ENCODE measurements around the gene SLC6A16.
"Not testable (repeated sequence)": the region's sequence is repeated elsewhere in the genome, so short reads cannot be mapped to it uniquely, and the experiment has no call there.

Gene SLC6A16

DNA sequence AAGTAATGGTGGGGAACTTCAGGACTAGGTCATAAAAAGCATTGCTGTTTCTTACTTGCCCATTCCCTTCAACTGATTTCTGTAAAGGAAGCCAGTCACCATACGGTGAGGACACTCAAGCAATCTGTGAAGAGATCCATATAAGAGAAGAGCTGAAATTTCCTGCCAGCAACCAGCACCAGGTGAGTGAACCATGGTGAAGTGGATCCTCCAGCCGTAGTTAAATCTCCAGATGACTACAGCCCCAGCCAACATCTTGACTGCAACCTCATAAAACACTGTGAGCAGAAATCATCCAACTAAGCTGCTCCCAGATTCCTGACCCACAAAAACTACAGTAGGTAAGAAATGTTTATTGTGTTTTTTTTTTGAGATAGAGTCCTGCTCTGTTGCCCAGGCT is 3.8 kb upstream of the SLC6A16 start:
- FAIRE-seq = no peak

DNA sequence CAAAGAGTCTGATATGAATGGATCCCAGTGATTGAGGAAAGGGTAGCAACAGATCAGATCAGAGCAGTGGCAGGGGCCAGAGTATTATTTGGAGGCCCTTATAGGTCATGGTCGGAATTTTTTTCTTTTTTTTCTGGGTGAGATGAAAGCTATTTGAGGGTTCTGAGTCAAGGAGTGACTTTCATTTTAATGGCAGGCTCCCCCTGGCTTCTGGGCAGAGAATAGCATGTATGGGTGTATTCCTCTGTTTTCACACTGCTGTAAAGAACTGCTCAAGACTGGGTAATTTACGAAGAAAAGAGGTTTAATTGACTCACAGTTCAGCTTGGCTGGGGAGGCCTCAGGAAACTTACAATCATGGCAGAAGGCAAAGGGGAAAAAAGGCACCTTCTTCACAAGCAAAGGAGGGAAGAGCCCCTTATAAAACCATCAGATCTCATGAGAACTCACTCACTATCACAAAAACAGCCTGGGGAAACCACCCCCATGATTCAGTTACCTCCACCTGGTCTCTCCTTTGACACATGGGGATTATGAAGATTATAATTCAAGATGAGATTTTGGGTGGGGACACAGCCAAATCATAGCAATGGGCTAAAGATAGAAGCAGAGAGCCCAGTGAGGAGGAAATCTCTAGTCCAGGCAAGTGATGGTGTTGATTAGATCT is 3.0 kb upstream of the SLC6A16 start:
- FAIRE-seq = no peak

DNA sequence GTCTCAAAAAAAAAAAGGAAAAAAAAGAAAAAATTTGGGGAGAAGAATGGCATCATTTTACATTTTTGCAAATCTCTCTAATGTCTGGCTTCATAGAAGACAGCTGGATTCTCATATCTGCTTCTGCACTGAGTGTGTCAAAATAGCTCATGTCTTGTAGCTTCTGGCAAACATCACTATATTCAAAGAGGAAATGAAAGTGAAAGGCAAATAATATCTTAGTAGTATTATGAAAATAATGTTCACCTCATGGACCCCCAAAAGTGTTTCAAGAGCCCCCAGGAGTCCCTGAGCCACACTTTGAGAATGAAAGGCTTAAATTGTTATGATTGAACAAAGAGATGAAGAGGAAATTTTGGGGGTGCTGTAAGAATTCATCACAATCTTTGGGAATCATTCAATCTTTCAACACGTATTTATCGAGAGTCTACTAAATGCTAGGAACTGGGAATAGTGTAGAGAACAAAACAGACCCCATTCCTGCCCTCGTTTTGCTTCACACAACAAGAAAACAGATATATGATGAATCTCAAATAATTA is 1.2 kb upstream of the SLC6A16 start:
- no peak for FAIRE-seq

DNA sequence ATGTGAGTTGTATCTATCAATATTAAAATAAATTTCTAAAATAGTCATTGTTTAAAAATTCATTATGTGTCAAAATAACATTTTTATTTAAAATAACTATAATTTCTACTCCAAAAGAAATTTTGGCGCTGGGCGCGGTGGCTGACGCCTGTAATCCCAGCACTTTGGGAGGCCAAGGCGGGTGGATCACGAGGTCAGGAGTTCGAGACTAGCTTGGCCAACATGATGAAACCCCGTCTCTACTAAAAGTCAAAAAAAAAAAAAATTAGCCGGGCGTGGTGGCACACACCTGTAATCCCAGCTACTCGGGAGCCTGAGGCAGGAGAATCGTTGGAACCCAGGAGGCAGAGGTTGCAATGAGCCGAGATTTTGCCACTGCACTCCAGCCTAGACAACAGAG is 765 bp upstream of the SLC6A16 start:
- not testable (repeated sequence) for FAIRE-seq

DNA sequence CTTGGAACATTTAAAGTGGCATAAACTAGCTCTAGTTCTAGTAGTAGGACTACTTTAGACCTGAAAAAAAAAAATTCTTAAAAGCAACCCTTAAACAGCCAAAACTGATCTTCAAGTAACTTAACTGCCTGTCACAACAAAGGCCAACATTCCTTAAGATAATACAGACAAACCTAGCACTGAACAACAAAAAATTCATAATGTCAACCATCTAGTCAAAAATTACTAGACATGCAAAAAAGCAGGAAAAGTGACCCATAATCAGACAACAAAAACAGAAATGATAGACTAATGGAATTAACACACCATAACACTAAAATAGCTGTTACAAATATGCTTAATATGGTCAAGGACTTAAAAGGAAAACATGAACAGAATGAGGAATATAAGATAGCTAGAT is 6.7 kb downstream of the SLC6A16 start:
- no peak for FAIRE-seq

DNA sequence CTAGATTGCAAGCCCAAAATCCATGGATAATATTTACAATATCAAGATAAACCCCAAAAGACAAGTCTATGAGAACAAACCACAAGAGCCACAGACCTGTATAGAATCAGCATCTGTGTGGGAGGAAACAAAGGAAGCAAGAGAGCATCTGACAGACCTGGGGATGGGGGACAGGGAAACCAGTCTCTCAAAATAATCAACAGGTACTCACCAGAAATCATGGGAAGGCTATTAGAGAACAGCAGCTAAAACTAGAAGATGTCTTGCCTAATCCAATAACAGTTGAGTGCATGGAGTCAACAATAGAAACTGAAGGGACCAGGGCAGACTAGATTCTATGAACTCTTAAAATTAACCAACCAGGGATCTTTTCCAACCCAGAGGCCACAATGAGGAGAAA is 8.7 kb downstream of the SLC6A16 start:
- no peak for FAIRE-seq

DNA sequence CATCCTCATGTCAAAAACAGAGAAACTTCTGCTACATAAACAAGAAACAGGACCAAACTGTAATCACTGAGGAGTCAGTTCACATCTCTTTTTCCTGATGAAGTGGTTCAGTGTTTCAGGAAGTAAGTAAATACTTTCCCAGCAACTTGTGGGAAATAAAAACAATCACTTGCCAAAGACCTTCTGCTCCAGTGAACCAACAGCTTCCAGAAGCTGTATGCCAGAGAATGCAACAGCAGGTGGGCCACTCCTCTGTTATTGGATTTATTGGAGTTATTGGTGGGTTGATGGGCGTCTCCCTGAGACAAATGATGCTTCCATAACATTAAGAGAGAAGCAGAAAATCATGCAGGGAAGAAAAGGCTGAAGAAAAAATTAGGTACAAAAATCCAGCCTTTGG is 9.9 kb downstream of the SLC6A16 start:
- FAIRE-seq = no peak

DNA sequence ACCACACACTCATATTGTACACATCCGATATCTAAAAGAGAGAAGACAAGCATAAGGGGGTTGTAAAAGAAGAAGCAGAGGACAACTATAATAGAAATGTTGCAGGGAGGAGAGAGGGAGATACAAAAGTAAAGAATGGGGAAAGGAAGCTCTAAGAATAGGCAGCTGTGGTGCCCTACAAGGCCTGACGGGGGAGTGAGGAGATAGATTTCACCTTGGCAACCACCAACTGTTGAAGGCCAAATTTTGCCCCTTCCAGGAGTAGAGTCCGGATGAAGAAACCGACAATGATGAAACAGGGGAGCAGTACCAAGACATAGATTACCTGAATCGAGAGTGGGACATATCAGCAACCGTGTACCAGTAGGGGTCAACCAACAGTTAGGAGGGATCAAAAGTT is 15.9 kb downstream of the SLC6A16 start:
- no peak for FAIRE-seq

DNA sequence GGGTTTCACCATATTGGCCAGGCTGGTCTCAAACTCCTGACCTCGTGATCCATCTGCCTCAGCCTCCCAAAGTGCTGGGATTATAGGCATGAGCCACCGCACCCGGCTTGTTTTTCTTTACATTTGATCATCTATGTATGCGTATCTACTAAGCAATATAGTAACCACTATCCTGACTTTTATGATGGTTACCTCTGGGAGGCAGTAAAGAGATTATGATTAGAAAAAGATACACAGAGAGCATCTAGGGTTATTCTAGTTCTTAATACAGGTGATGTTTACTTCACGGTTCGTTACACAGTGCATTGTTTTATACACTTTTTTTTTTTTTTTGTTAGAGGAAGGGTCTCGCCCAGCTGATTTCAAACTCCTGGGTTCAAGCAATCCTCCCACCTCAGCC is 18.3 kb downstream of the SLC6A16 start:
- not testable (repeated sequence) for FAIRE-seq

DNA sequence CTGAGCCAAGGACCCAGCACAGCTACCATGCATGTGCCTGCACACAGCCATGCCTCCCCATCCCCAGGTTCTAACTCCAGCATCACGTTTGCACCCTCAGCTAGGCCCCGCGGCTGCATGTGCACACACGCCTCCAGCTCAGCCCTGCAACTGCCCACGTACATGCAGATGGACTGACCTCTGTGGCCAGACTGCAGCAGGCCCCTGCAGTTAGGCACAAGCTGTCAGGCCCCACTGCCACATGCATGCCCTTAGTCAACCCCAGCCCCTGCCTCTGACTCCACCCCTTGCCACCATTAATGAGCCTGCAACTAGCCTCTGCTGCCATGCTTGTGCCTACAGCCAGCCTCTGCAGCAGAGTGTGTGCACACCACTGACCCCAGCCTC is 23.1 kb downstream of the SLC6A16 start:
- FAIRE-seq = no peak

DNA sequence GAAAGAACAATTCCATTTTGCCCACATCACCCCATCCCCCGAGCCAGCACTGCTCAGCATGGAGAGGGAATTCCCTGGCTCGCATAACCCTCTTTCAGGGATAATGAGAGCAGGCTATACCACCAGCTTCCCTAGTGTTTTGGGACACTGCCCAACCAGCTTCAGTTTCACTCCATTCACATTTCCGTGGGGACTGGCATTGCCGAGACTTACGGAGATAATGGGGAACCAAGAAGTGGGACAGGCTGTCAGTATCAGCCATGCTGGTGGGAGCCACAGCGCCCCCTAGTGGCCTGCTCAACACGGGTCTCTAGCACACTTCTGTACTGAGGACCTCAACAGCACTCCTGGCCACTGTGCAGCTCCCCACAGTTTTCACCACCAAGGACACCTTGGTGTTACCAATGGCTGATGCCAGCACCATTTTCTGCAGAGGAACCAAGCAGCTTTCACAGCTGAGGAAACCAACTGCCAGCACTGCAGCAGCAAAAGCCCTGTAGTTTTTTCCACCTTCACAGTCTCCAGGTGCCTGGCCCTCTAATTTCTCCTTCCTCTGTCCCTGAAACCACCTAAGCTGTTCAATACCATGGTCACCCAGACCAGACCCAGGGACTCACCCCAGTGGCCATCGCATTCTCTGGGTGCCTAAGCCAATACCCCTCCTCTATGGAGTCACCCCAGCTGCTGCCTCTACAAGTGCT is 23.7 kb downstream of the SLC6A16 start:
- no peak for FAIRE-seq

DNA sequence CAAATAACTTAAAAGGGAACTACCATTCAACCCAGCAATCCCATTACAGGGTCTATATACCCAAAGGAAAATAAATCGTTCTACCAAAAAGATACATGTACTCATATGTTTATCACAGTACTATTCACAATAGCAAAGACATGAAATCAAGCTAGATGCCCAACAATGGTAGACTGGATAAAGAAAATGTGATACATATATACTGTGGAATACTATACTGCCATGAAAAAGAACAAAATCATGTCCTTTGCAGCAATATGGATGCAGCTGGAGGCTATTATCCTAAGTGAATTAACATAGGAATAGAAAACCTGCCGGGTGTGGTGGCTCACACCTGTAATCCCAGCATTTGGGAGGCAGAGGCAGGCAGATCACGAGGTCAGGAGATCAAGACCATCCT is 26.3 kb downstream of the SLC6A16 start:
- FAIRE-seq = not testable (repeated sequence)

DNA sequence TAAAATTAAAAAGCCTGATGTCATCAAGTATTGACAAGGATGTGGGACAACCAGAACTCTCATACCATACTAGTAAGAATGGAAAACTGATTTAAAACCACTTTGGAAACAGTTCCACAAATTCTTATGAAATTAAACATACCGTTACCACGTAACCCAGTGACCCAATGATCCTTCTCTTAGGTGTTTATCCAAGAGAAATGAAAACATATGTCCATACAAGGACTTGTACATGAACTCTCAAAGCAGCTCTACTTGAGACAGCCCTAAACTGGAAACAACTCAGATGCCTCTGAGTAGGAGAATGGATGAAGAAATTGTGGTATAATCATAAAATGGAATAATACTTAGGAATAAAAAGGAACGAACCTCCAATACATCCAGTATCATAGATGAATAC is 27.6 kb downstream of the SLC6A16 start:
- no peak for FAIRE-seq

DNA sequence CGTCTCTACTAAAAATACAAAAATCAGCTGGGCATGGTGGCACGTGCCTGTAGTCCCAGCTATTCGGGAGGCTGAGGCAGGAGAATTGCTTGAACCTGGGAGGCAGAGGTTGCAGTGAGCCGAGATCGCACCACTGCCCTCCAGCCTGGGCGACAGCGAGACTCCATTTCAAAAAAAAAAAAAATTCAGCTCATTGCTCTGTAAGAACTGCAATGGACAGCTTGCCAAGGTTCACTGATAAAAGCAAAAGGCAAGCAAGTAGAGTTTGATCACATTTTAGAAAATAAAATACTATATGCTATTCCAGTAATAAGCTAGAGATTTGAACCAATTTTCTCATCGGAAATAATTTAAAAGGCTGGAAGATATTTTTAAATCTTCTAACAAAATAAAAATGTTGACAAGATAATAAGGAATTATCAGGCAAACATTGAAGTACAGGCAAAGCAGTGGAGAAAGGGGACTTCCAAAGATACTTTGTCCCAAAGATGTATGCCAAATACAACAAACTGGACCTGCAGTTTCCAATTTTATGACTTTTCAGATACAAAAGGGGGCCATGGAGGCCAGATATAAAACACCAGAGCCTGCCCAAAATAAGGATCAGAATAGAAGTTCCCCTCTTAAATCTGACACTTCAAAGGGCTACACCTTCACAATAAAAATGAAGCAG is 29.6 kb downstream of the SLC6A16 start:
- FAIRE-seq = no peak

DNA sequence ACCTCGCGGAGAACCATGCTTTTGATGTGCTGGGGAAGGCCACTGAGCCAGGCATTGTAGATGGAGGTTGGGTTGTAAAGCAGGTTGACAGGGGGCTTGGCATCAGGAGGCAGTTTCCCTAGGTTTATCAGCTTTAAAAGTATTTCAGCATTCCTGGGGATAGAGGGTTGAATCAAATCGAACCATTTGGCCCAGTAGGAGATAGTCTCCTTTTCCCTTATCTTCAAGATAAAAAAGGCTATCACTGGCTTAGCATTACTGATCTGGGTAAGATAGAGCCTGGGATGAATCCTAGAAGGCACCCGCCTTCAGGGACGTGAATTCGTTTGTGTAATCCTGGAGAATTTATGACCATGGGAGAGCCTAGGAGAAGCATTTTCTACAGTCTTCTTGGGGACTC is 30.6 kb downstream of the SLC6A16 start:
- FAIRE-seq = no peak

DNA sequence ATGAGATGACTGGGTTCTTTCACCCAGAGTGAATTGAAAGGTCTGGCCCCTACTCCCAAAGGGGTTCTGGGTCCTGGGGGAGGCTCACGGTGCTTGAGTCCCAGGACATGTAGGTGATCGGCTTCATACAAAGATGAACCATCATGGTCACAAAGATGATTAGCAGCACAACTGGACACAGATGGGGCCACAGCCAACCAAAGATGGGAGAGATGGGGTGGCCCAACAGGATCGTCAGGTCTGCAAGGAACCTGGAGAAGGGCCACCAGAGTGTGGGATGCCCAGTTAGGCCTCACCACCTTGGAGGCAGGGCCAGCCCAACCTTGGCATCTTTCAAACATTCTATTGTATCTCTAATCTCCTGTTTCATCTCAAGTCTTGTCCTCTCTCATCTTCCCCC is 34.5 kb downstream of the SLC6A16 start:
- no peak for FAIRE-seq

DNA sequence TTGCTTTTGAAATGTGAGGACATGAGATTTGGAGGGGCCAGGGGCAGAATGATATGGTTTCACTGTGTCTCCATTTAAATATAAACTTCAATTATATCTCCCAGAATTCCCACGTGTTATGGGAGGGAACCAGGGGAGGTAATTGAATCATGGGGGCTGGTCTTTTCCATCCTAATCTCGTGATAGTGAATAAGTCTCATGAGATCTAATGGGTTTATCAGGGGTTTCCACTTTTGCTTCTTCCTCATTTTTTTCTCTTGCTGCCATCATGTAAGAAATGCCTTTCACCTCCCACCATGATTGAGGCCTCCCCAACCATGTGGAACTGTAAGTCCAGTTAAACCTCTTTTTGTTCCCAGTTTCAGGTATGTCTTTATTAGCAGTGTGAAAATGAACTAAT is 35.7 kb downstream of the SLC6A16 start:
- not testable (repeated sequence) for FAIRE-seq

DNA sequence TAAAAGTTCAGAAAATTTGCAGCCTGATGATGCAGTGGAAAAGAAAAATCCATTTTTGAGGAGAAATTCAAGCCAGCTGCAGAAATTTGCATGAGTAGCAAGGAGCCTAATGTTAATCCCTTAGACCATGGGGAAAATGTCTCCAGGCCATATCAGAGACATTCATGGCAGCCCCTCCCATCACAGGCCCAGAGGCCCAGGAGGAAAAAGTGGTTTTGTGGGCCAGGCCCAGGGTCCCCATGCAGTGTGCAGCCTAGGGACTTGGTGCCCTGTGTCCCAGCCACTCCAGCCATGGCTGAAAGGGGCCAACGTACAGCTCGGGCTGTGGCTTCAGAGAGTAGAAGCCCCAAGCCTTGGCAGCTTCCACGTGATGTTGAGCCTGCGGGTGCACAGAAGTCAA is 36.8 kb downstream of the SLC6A16 start:
- FAIRE-seq = not testable (repeated sequence)

DNA sequence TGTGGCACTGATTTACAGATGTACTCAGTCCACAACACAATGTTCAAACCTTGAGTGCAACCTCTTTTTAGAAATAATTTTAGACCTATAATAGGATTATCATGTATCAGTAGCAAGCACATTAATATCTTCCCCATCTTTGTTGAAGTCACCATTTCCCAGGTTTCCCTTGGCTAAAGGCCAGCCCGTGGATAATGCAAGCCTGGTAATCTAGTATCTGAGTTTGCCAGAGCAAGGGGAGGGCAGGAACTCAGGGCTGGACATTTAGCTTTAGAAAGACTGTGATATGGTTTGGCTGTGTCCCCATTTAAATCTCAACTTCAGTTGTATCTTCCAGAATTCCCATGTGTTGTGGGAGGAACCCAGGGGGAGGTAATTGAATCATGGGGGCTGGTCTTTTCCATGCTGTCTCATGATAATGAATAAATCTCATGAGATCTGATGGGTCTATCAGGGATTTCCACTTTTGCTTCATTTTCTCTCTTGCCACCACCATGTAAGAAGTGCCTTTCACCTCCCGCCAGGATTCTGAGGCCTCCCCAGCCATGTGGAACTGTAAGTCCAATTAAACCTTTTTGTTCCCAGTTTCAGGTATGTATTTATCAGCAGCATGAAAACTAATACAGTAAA is 37.7 kb downstream of the SLC6A16 start:
- no peak for FAIRE-seq

DNA sequence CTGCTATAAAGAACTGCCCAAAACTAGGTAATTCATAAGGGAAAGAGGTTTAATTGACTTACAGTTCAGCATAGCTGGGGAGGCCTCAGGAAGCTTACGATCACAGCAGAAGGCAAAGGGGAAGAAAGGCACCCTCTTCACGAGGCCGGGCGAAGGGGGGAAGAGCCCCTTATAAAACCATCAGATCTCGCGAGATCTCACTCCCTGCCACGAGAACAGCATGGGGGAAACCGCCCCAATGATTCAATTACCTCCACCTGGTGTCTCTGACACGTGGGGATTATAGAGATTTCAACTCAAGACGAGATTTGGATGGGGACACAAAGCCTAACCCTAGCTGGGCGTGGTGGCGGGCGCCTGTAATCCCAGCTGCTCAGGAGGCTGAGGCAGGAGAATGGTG is 42.8 kb downstream of the SLC6A16 start:
- FAIRE-seq = no peak

DNA sequence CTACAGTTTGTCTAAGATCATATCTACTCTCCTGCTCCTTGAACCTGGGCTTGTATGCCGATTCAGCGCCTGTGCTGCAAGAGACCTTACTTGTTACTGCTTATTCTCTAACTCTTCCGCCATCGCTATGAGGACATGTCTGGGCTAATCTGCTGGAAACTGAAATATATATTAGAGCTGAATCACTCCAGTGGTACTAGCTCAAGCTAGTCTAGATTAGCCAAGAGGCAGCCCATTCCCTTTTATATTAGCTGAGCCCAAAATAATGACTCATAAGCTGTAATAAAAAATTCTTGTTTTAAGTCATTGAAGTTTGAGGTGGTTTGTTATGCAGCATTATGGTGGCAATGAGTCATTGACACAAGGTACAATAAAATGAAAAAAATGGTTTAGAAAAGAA is 52.8 kb downstream of the SLC6A16 start:
- FAIRE-seq = no peak

DNA sequence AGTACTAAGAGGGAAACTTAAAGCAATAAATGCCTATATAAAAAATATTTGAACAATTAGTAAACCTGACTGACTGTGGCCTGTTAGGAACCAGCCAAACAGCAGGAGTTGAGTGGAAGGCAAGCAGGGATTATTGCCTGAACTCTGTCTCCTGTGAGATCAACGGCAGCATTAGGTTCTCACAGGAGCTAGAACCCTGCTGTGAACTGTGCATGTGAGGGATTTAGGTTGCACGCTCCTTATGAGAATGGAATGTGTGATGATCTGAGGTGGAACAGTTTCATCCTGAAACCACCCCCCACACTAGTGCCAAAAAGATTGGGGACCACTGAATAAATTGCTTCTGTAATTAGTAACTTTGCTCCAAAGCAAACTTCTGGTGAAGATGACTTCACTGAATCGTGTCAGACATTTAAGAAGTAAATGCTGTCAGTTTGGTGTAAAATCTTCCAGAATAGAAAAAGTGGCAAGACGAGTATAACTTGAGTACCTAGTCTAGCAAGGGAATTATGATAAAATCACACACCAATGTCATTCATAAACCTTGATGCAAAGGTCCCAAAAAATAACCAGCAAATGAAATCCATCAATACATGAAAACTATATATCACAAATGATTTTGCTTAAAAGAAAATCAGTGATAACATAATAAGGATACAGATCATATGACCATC is 53.8 kb downstream of the SLC6A16 start:
- no peak for FAIRE-seq

DNA sequence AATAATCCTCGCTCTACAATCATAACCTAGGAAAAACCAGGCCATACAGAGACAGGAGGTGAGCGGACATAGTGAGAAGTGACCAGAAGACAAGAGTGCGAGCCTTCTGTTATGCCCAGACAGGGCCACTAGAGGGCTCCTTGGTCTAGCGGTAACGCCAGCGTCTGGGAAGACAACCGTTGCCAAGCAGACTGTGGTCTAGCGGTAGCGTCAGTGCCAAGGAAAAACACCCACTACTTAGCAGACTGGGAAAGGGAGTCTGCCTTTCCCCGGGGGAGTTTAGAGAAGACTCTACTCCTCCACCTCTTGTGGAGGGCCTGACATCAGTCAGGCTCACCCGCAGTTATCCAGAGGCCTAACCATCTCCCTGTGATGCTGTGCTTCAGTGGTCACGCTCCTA is 58.6 kb downstream of the SLC6A16 start:
- peak; percentile 66 for FAIRE-seq
